ENCODE measurements around the gene CHST9. TPM values are rescaled to one million over a fixed set of nuclear protein-coding genes. Genes with fewer than 3 reads are reported as not detected.

Gene CHST9
- polyA plus RNA-seq, 1 donor from 2014 or later: 0.32 TPM

GRCh38 chr18:27181726-27182125 is 3.4 kb downstream of the CHST9 start:
- H3K9ac ChIP-seq (ENCODE audit: low read length): no peak overlapping the region
- TF ChIP-seq POLR2AphosphoS5 (IDR thresholded peaks at IDR 0.05) (no peak), REST (IDR thresholded peaks at IDR 0.05; ENCODE audit: borderline replicate concordance) (no peak), SMC3 (conservative IDR thresholded peaks at IDR 0.05; ENCODE audit: poor library complexity) (no peak), TAF1 (IDR thresholded peaks at IDR 0.05; ENCODE audit: low read depth) (no peak), EZH2 (IDR thresholded peaks at IDR 0.05; ENCODE audit: borderline replicate concordance, insufficient read depth, low read length, poor library complexity, severe bottlenecking) (no peak), CTCF (IDR thresholded peaks at IDR 0.05; ENCODE audit: poor library complexity, severe bottlenecking) (no peak), EP300 (conservative IDR thresholded peaks at IDR 0.05; ENCODE audit: poor library complexity, severe bottlenecking) (no peak), MXI1 (conservative IDR thresholded peaks at IDR 0.05; ENCODE audit: poor library complexity, severe bottlenecking) (no peak), RAD21 (conservative IDR thresholded peaks at IDR 0.05) (no peak)
- no peak overlapping the region for H3K4me3 ChIP-seq (ENCODE audit: low read length)
- no peak overlapping the region for H3K27ac ChIP-seq (ENCODE audit: low read length)
- H3K36me3 ChIP-seq (ENCODE audit: insufficient read depth, low read length): no peaks in the 10 kb centered on the region
- H3K27me3 ChIP-seq (ENCODE audit: insufficient read depth, low read depth, low read length): peaks cover 29% of the 10 kb centered on the region
- H3K79me2 ChIP-seq (replicated peaks; ENCODE audit: insufficient read depth, low read length): no peaks in the 10 kb centered on the region
- H3K9me3 ChIP-seq (ENCODE audit: low read length): no peaks in the 10 kb centered on the region
- no peaks in the 10 kb centered on the region for H3K9me2 ChIP-seq (ENCODE audit: insufficient read depth, low read length)
- H3K4me2 ChIP-seq (ENCODE audit: low read length): no peak overlapping the region
- no peak overlapping the region for H2AFZ ChIP-seq (ENCODE audit: low read depth, low read length)
- no peaks in the 10 kb centered on the region for H3F3A ChIP-seq (ENCODE audit: insufficient read depth, low read length, poor library complexity, severe bottlenecking)
- H4K20me1 ChIP-seq (ENCODE audit: insufficient read depth): no peaks in the 10 kb centered on the region

DNA sequence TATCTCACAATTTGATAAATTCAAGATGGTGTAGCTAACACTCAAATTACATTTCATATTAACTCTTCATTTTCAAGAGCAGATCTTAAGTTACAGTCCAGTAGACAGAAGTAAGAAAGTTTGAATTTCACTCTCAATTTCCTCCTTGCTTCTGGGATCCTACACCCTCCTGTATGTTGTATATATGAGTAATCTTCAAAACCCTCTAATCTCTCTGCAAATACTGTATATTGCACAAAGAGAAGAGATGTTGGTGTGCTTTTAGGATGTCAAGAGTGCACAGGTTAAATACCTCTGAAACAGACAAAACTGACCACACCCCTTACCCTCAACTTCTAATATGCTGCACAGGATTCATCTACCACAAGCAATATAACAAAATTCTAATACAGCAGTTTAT is 6.7 kb downstream of the CHST9 start:
- Histone ChIP-seq H3K9me2 (ENCODE audit: insufficient read depth, low read length) (no peaks in the 10 kb centered on the region), H4K20me1 (ENCODE audit: insufficient read depth) (no peaks in the 10 kb centered on the region), H3K79me2 (replicated peaks; ENCODE audit: insufficient read depth, low read length) (no peaks in the 10 kb centered on the region), H2AFZ (ENCODE audit: low read depth, low read length) (no peak overlapping the region), H3K4me2 (ENCODE audit: low read length) (no peak overlapping the region), H3K27ac (ENCODE audit: low read length) (no peak overlapping the region), H3K27me3 (ENCODE audit: insufficient read depth, low read depth, low read length) (no peaks in the 10 kb centered on the region), H3K4me3 (ENCODE audit: low read length) (no peak overlapping the region), H3K9me3 (ENCODE audit: low read length) (no peaks in the 10 kb centered on the region), H3F3A (ENCODE audit: insufficient read depth, low read length, poor library complexity, severe bottlenecking) (no peaks in the 10 kb centered on the region), H3K36me3 (ENCODE audit: insufficient read depth, low read length) (no peaks in the 10 kb centered on the region), H3K9ac (ENCODE audit: low read length) (no peak overlapping the region)
- TF ChIP-seq EP300 (conservative IDR thresholded peaks at IDR 0.05; ENCODE audit: poor library complexity, severe bottlenecking) (no peak), REST (IDR thresholded peaks at IDR 0.05; ENCODE audit: borderline replicate concordance) (no peak), TAF1 (IDR thresholded peaks at IDR 0.05; ENCODE audit: low read depth) (no peak), EZH2 (IDR thresholded peaks at IDR 0.05; ENCODE audit: borderline replicate concordance, insufficient read depth, low read length, poor library complexity, severe bottlenecking) (no peak)

Measured in neural cell (in vitro differentiated cells).